Transverse colon (tissue), 4 donors: ENCODE measurements around the gene CALML4.

Source experiments
- POLR2A ChIP-seq: fragments of 450-650 bp; IDR thresholded peaks from one replicate; pipeline ENCODE4 v1.6.1; 2016; ENCODE audit warnings: antibody characterized with exemption, mild to moderate bottlenecking, moderate library complexity
- POLR2AphosphoS5 ChIP-seq, 3 donors: sonication (generic); formaldehyde crosslinking; IDR thresholded peaks; one replicate each; pipeline ENCODE4 v1.6.1; 2016; ENCODE audit warnings: antibody characterized with exemption in 3 of 3
- TF ChIP-seq, protein P1 (sequence below), 5 experiments: fragments of 200-600 bp in 3 of 5; fragments of 450-650 bp in 2 of 5; sonication (generic) in 3 of 5; IDR thresholded peaks; 1 replicate in 2 of 5; 2 replicates in 3 of 5; pipeline ENCODE4 v1.5.1; 2016 to 2017; ENCODE audit warnings: antibody characterized with exemption in 5 of 5, inconsistent platforms in 3 of 5, mild to moderate bottlenecking in 2 of 5, moderate library complexity in 1 of 5

DNA sequence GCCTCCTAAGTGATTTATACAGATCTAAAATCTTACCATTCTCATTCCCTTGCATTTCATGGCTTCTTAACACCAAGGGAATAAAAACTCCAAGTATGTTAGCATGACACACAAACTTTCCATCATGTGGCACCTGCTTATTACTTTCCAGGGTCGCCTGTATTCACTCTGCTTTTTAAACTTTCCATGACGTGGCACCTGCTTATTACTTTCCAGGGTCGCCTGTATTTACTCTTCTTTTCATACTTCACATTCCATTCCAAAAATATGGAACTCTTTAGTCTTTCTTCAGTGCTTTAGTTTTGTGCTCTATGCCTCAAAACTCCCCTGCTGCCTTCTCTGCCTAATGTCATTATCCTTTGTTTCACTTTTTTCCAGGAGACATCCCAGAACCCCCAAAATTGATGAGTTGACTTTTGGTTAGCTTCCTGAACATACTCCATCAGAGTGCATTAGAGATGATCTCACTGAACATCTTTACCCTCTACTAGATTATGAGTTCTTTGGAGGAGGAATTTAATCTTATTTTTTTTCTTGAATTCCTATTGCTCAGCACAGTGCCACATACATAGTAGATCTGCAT lies 47.0 kb downstream of the CALML4 start:
- no peak for TF ChIP-seq POLR2AphosphoS5 (IDR thresholded peaks at IDR 0.05)
- TF ChIP-seq, protein P1, sequence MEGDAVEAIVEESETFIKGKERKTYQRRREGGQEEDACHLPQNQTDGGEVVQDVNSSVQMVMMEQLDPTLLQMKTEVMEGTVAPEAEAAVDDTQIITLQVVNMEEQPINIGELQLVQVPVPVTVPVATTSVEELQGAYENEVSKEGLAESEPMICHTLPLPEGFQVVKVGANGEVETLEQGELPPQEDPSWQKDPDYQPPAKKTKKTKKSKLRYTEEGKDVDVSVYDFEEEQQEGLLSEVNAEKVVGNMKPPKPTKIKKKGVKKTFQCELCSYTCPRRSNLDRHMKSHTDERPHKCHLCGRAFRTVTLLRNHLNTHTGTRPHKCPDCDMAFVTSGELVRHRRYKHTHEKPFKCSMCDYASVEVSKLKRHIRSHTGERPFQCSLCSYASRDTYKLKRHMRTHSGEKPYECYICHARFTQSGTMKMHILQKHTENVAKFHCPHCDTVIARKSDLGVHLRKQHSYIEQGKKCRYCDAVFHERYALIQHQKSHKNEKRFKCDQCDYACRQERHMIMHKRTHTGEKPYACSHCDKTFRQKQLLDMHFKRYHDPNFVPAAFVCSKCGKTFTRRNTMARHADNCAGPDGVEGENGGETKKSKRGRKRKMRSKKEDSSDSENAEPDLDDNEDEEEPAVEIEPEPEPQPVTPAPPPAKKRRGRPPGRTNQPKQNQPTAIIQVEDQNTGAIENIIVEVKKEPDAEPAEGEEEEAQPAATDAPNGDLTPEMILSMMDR (IDR thresholded peaks at IDR 0.05) = no peak
- TF ChIP-seq POLR2A = no peak
